ENCODE results near the gene SMC6.

DNA sequence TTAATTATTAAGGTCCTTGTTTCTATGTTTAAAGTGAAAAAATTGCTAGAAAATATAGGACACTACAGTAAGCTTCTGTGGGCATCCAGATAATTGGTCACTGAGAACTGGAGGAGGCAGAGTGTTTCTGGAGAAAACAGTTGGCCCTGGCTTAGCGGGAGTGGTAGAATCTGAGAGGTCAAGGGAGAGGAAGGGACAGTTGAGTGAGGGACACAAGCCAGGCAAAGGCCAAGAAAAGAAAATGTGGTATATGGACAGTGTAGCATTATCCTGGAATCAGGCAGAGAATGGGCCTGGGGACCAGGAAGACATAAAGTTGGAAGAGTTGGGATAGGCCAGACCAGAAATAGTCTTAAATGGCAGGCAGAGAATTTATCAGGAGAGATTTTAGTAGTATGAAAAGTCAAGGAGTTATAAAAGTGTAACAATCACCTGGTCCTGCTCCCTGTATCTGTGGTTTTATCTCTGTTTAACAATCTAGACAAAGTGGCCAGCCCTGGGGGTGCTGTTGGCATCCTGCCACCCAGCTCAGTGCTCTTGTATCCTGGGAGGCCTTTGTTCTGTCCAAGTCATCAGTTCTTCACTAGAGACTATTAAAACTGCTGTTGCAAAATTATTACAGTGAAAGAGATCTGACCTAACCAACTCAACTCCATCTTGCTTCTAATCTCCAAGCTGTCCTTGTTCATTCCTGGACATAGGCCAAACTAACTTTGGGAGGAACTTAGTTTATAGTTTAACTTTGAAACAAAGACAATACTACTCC, 47.3 kb upstream of the SMC6 start:
- no peak for TF ChIP-seq POLR2A (IDR thresholded peaks at IDR 0.05)
- TF ChIP-seq, protein P1, sequence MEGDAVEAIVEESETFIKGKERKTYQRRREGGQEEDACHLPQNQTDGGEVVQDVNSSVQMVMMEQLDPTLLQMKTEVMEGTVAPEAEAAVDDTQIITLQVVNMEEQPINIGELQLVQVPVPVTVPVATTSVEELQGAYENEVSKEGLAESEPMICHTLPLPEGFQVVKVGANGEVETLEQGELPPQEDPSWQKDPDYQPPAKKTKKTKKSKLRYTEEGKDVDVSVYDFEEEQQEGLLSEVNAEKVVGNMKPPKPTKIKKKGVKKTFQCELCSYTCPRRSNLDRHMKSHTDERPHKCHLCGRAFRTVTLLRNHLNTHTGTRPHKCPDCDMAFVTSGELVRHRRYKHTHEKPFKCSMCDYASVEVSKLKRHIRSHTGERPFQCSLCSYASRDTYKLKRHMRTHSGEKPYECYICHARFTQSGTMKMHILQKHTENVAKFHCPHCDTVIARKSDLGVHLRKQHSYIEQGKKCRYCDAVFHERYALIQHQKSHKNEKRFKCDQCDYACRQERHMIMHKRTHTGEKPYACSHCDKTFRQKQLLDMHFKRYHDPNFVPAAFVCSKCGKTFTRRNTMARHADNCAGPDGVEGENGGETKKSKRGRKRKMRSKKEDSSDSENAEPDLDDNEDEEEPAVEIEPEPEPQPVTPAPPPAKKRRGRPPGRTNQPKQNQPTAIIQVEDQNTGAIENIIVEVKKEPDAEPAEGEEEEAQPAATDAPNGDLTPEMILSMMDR (IDR thresholded peaks at IDR 0.05), result no peak

Data from breast epithelium (tissue), 3 donors.